Urothelium cell line (cell line): Measurements from ENCODE around the gene MSH3.
"Not testable (repeated sequence)": the region's sequence is repeated elsewhere in the genome, so short reads cannot be mapped to it uniquely, and the experiment has no call there.

Source experiments
- DNase-seq: peaks from one replicate; pipeline ENCODE4 v3.0.0; 2011; ENCODE audit warnings: low spot score, mixed read lengths
- FAIRE-seq: peaks from 2 replicates; lab custom pipeline; 2011; peaks lifted over from hg19 to GRCh38; lab: Jason Lieb, UNC

The MSH3 gene

GRCh38 chr5:80705216-80705769 is 50.8 kb downstream of the MSH3 start:
- DNase-seq (no peak), FAIRE-seq (no peak)

GRCh38 chr5:80705801-80706200 is 51.3 kb downstream of the MSH3 start:
- FAIRE-seq (no peak), DNase-seq (no peak)

DNA sequence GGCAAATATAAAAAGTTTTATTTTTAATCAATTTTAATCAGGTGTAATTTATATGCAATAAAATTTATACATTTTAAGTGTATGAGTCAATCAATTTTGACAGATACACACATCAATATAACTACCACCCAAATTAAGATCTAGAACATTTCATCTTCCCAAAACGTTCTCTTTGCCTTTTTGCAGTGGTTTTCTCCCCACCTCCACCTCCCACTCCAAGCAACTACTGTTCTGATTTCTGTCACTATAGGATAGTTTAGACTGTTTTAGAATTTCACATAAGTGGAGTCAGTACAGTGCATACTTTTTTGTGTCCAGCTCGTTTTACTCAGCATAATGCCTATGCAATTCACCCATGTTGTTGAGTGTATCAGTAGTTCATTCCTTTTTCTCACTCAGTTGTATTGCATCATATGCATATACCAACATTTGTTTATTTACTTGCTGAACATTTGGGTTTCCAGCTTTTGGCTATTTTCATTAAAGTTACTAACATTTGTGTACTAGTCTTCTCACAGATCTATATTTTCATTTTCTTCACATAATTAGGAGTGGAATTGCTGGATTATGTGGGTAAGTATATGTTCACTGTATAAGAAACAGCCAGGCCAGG is 52.5 kb downstream of the MSH3 start:
- FAIRE-seq (no peak), DNase-seq (no peak)

GRCh38 chr5:80707645-80708044 is 53.2 kb downstream of the MSH3 start:
- FAIRE-seq (no peak), DNase-seq (no peak)

DNA sequence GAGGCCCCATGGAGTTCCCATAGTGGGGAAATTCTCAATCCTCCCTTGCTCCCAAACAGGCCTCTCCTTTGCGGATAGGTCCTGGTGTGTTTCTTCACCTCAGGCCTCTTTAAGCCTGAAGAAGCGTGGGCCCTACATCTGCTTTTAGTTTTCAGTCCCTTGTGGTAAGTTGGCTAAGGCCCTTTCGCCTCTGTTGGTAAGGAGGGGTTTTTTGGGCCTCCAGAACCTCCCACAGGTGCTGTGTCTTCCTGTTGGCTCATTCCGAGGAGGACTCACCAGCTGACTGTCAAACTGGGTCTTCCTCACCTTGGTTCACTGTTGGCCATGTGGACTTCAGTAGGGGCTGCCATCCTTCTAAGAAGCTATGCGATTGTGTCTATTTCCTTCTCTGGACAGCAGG is 56.8 kb downstream of the MSH3 start:
- DNase-seq (no peak), FAIRE-seq (no peak)

DNA sequence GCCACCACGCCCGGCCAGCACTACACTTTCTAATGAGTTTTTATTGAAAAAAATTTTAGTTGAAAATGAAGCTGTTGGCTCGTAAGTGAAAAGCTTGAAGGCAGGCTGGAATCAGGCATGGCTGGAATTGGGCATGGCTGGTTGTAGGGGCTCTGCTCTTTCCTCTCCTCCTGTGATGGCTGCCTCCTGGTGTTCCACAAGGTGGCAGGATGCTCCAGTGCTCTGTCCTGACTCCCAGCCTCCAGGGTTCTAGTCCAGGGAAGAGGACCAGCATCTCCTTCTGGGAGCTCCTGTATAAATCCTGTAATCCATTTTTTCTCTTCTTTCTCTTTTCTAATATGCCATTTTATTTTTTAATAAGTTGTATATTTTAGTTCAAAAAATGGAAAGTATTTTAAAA is 57.5 kb downstream of the MSH3 start:
- FAIRE-seq: no peak

GRCh38 chr5:80712919-80713318 is 58.5 kb downstream of the MSH3 start:
- FAIRE-seq (no peak), DNase-seq (no peak)

More for the DNA sequence above, 57.5 kb downstream of the MSH3 start:
- DNase-seq: peak; percentile 53

DNA sequence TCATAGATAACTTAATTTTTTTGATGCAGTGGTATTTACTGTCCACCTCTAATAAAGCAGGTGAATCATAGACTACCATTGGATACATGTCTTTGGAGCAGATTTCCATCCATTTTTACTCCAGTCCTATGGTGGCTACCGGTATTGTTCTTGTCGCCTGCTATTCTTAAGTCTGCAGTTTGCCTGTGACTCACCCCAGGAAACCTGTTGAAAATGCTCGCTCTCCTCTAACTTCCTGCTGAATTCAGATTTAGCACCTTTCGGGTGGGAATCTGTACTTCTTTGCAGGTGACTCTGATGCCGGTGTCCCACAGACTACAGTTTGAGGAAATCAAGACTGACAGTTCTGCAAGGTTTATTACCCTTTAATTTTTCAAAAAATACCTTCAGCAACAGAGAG is 59.2 kb downstream of the MSH3 start:
- FAIRE-seq (no peak), DNase-seq (no peak)

GRCh38 chr5:80714570-80715298 is 60.3 kb downstream of the MSH3 start:
- FAIRE-seq: no peak
- no peak for DNase-seq

GRCh38 chr5:80715887-80716286 is 61.4 kb downstream of the MSH3 start:
- FAIRE-seq: no peak
- no peak for DNase-seq

DNA sequence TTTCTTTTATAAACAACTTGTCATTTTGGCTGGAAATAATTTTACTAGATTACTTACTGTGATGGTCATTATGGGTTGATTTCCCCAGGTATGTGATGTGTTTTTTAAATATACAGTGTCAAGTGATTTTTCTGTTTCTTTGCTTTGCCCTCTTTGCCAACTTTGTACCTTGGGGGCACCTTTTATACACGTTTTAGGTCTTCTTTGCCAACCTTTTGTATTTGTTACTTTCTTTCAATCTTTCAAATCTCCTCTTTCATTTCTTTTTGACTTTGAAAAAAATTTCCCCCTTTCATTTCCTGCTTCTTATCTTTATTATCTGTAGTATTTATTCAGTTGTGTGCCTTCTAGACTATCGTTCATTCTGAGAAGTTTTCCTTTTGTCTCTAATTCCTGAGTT is 65.7 kb downstream of the MSH3 start:
- no peak for FAIRE-seq
- DNase-seq: no peak

- FAIRE-seq: no peak
- no peak for DNase-seq
Observed at GRCh38 chr5:80722916-80723315, 68.5 kb downstream of the MSH3 start.

GRCh38 chr5:80725446-80725845 is 71.0 kb downstream of the MSH3 start:
- no peak for FAIRE-seq

DNA sequence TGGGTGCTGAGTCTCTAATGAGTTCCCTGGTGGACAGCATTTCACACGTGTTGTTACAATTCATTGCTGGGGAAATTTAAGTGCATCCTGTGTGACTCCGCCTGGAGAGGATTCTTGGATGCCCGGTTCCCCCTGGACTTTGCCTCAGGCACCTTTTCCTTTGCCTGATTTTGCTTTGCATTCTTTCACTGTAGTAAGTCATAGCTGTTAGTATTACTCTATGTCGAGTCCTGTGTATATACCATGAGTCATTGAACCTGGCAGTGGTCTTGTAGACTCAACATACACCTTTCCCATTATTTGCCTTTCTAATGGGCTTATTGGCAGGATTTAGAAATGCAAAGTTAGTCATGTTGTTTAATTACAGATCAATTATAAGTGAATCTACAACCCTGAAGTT is 82.3 kb downstream of the MSH3 start:
- FAIRE-seq (no peak), DNase-seq (no peak)

More at GRCh38 chr5:80725446-80725845, 71.0 kb downstream of the MSH3 start:
- no peak for DNase-seq

- DNase-seq (no peak), FAIRE-seq (no peak)
Observed at GRCh38 chr5:80738466-80738865, 84.0 kb downstream of the MSH3 start.

DNA sequence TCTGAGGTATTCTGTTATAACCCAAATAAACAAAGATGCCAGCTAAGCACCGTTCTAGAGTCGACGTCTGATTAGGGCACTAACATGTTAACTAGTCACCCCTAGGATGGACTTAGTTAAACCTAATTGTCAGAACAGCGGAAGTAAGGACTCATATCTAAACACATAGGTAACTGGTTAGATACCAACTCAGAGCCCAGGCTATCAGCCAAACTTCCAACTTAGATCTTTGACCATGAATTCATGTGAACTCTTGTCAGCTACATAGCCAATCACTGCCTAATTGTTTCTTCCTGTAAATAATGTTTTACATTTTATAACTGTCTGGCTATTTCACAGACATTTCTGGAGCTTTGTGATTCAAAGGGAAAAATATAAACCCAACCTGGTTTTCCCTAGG is 84.6 kb downstream of the MSH3 start:
- DNase-seq: no peak
- FAIRE-seq: no peak

- FAIRE-seq: no peak
- no peak for DNase-seq
Observed at GRCh38 chr5:80739496-80739895, 85.0 kb downstream of the MSH3 start.

DNA sequence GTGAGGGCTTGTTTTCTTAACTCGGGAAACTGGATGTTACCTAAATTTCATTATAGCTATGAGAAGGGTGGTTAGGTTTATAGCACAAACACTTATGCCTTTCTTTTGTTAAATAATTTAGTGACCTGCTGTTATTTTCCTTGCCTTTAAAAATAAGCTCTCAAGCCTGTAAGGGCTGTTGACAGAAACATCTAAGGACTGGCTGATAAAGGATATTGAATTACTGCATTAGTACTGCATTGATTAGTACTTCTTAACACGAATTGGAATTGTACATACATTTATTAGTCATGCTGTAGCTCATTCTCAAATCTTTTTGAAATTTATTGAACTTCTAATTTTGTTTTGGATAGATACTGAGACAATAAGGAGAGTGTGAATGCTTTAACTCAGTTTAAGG is 85.4 kb downstream of the MSH3 start:
- DNase-seq (no peak), FAIRE-seq (no peak)

GRCh38 chr5:80740488-80740887 is 86.0 kb downstream of the MSH3 start:
- FAIRE-seq, DNase-seq: not testable (repeated sequence)

GRCh38 chr5:80740999-80741398 is 86.5 kb downstream of the MSH3 start:
- no peak for DNase-seq
- FAIRE-seq: no peak

DNA sequence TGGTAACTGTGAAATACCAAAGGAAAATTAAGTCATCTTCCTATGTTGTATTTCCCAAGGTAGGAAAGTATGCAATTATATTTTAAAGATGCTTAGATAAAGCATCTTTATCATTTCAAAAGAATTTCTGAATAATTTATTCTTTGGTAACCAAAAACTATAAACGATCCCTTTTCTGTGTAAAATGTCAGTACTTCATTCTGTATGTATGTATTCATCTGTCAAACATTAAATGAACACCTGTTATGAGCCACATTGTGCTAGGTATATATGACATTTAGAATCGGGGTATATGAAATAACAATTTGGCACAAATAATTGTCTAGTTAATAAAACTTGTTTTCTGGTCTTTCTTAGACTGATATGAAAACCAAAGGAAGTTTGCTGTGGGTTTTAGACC is 89.7 kb downstream of the MSH3 start:
- no peak for FAIRE-seq

GRCh38 chr5:80745490-80745889 is 91.0 kb downstream of the MSH3 start:
- no peak for DNase-seq
- FAIRE-seq: no peak

More for the DNA sequence above, 89.7 kb downstream of the MSH3 start:
- no peak for DNase-seq
